Trophoblast cell (in vitro differentiated cells and primary cell): ENCODE measurements around the gene TUT1.
"Not testable (repeated sequence)": the region's sequence is repeated elsewhere in the genome, so short reads cannot be mapped to it uniquely, and the experiment has no call there.

Source experiments
- DNase-seq, 2 donors: peaks; one replicate each; pipeline ENCODE4 v3.0.0-alpha.2; 2016
- H2AFZ ChIP-seq: 2 replicates; pipeline ENCODE4 v1.6.1; 2013; ENCODE audit warnings: low read length, moderate library complexity, mild to moderate bottlenecking; ENCODE audit not compliant: insufficient read depth, poor library complexity
- H2AK5ac ChIP-seq: 2 replicates; pipeline ENCODE4 v1.6.1; 2013; ENCODE audit warnings: mild to moderate bottlenecking, low read length
- H2BK120ac ChIP-seq: 2 replicates; pipeline ENCODE4 v1.6.1; 2013; ENCODE audit warnings: low read length, mild to moderate bottlenecking, moderate library complexity; ENCODE audit not compliant: insufficient read depth, poor library complexity
- H2BK12ac ChIP-seq: 2 replicates; pipeline ENCODE4 v1.6.1; 2013; ENCODE audit warnings: mild to moderate bottlenecking, low read length, moderate library complexity
- H2BK5ac ChIP-seq: 2 replicates; pipeline ENCODE4 v1.6.1; 2013; ENCODE audit warnings: low read length, low read depth, moderate library complexity, mild to moderate bottlenecking; ENCODE audit not compliant: poor library complexity
- H3K14ac ChIP-seq: 2 replicates; pipeline ENCODE4 v1.6.1; 2013; ENCODE audit warnings: mild to moderate bottlenecking, low read length
- H3K18ac ChIP-seq: 2 replicates; pipeline ENCODE4 v1.6.1; 2013; ENCODE audit warnings: mild to moderate bottlenecking, low read length
- H3K23ac ChIP-seq: 2 replicates; pipeline ENCODE4 v1.6.1; 2013; ENCODE audit warnings: low read length
- H3K27ac ChIP-seq: 2 replicates; pipeline ENCODE4 v1.5.1; 2013; ENCODE audit warnings: low read depth, mild to moderate bottlenecking, inconsistent platforms, low read length, moderate library complexity
- H3K27me3 ChIP-seq: 2 replicates; pipeline ENCODE4 v1.6.1; 2013; ENCODE audit warnings: inconsistent platforms, mild to moderate bottlenecking, low read length, moderate library complexity; ENCODE audit not compliant: insufficient read depth
- H3K36me3 ChIP-seq, 2 experiments: 1 replicate in 1 of 2; 2 replicates in 1 of 2; pipeline ENCODE4 v1.6.1; 2013; ENCODE audit warnings: low read length in 2 of 2, mild to moderate bottlenecking in 2 of 2, moderate library complexity in 1 of 2; ENCODE audit not compliant: insufficient read depth in 2 of 2, control insufficient read depth in 1 of 2
- H3K4ac ChIP-seq: 2 replicates; pipeline ENCODE4 v1.6.1; 2013; ENCODE audit warnings: low read depth, mild to moderate bottlenecking, low read length, moderate library complexity
- H3K4me1 ChIP-seq, 2 experiments: 1 replicate in 1 of 2; 2 replicates in 1 of 2; pipeline ENCODE4 v1.6.1; 2013; ENCODE audit warnings: low read length in 2 of 2, mild to moderate bottlenecking in 2 of 2, moderate library complexity in 1 of 2; ENCODE audit not compliant: insufficient read depth in 2 of 2, control insufficient read depth in 1 of 2
- H3K4me2 ChIP-seq: 2 replicates; pipeline ENCODE4 v1.6.1; 2013; ENCODE audit warnings: inconsistent platforms, mild to moderate bottlenecking, low read length, moderate library complexity
- H3K4me3 ChIP-seq: 2 replicates; pipeline ENCODE4 v1.5.1; 2013; ENCODE audit warnings: mild to moderate bottlenecking, low read depth, low read length, inconsistent platforms
- H3K79me1 ChIP-seq: one replicate; pipeline ENCODE4 v1.6.1; 2013; ENCODE audit warnings: low read length
- H3K79me2 ChIP-seq: 2 replicates; pipeline ENCODE4 v1.6.1; 2013; ENCODE audit warnings: low read length, mild to moderate bottlenecking; ENCODE audit not compliant: control insufficient read depth, insufficient read depth, poor library complexity
- H3K9ac ChIP-seq: 2 replicates; pipeline ENCODE4 v1.6.1; 2013; ENCODE audit warnings: mild to moderate bottlenecking, low read length
- H3K9me3 ChIP-seq: 2 replicates; pipeline ENCODE4 v1.6.1; 2013; ENCODE audit warnings: low read depth, mild to moderate bottlenecking, control low read depth, inconsistent platforms, low read length; ENCODE audit not compliant: insufficient read depth
- H4K12ac ChIP-seq: 2 replicates; pipeline ENCODE4 v1.6.1; 2013; ENCODE audit warnings: low read depth, mild to moderate bottlenecking, low read length, moderate library complexity
- H4K8ac ChIP-seq: 2 replicates; pipeline ENCODE4 v1.6.1; 2013; ENCODE audit warnings: low read depth, mild to moderate bottlenecking, low read length, moderate library complexity
- H4K91ac ChIP-seq: one replicate; pipeline ENCODE4 v1.6.1; 2013; ENCODE audit warnings: low read depth, mild to moderate bottlenecking, low read length, moderate library complexity
- WGBS: extraction: QIAGEN DNeasy Blood & Tissue Kit; methylation state at CpG from one replicate; pipeline ENCODE4 v1.1.7; 2013; ENCODE audit warnings: missing lambda C conversion rate; ENCODE audit not compliant: insufficient read length, insufficient coverage; ENCODE audit errors: extremely low coverage; 5-methylcytosine and 5-hydroxymethylcytosine counted together

TUT1 gene

DNA sequence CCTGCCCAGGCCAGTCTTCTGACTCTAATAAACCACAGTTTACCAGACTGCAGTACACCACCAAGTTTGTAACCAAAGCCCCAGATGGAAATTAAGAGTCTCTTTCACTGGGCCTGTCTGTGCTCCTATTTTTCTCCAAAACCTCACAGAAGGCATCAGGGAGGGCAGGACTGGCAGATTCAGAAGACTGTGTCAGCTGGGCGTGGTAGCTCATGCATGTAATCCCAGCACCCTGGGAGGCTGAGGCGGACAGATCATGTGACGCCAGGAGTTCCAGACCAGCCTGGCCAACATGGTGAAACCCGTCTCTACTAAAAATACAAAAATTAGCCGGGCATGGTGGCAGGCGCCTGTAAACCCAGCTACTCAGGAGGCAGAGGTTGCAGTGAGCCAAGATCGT is 6.0 kb downstream of the TUT1 start:
- not testable (repeated sequence) for H3K4ac ChIP-seq, H2AFZ ChIP-seq, H3K79me1 ChIP-seq, H4K91ac ChIP-seq, H3K18ac ChIP-seq, H4K8ac ChIP-seq, H3K27me3 ChIP-seq, H2BK120ac ChIP-seq, H3K79me2 ChIP-seq, H3K4me3 ChIP-seq, H3K14ac ChIP-seq, H3K9me3 ChIP-seq, H2AK5ac ChIP-seq, H3K9ac ChIP-seq, H3K27ac ChIP-seq, H2BK12ac ChIP-seq, H4K12ac ChIP-seq, H3K4me1 ChIP-seq, H3K4me2 ChIP-seq, H3K23ac ChIP-seq, DNase-seq, H2BK5ac ChIP-seq
- H3K36me3 ChIP-seq, result peaks cover 17 to 21% of the 10 kb centered on the region in 2 experiments
- no CpG with 5 or more reads among the region's 7 CpGs for WGBS

- H3K36me3 ChIP-seq, result peaks cover 27 to 29% of the 10 kb centered on the region in 2 experiments
- H3K9me3 ChIP-seq, H3K18ac ChIP-seq, H2BK120ac ChIP-seq, H3K14ac ChIP-seq, H4K91ac ChIP-seq, H3K9ac ChIP-seq, H2BK5ac ChIP-seq, H4K8ac ChIP-seq, H2AK5ac ChIP-seq, H2AFZ ChIP-seq, H3K4ac ChIP-seq, H3K27me3 ChIP-seq, H3K4me1 ChIP-seq, H3K23ac ChIP-seq, H4K12ac ChIP-seq, H3K79me2 ChIP-seq, H3K79me1 ChIP-seq, H2BK12ac ChIP-seq, H3K4me2 ChIP-seq, DNase-seq, H3K4me3 ChIP-seq, H3K27ac ChIP-seq: not testable (repeated sequence)
- WGBS, result no CpG with 5 or more reads among the region's 4 CpGs
Observed at GRCh38 chr11:62581735-62582134, 9.6 kb downstream of the TUT1 start.

DNA sequence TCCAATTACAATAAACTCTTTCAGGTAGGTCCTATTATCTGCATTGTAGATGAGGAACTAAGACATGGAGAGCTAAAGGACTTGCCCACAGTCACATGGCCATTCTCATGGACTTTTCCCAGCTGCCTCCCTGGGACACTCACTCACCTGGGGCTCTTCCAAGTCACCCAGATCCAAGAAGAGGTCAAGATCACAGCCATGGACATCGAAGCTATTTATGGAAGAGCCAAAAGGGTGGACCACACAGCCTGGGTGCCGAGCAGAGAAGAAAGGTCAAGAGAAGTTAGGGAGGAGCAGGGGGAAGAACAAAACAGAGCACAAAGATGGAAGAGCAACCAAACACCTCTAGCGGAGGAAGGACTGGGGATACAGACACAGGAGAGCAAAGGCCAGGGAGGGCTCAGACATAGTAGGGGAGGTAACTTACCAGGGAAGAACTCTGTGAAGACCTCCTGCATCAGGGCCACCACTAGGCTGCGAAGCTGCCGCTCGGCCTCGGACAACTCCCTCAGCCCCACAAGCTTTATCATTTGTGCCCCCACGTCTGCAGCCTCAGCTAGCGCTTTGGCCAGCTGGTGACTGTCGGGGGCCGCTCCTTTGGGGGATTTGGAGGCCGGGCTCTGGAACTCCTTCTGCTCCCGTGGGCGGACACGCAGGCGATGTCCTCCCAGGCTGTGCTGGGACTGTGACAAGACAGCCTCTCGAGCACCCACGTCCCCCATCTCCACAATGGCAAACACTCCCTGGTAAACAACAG is 10.2 kb downstream of the TUT1 start:
- Histone ChIP-seq H3K4me2 (no peak overlapping the region), H3K4ac (no peak overlapping the region), H4K8ac (no peak overlapping the region), H4K12ac (no peak overlapping the region), H3K18ac (no peak overlapping the region), H3K36me3 (peaks cover 29 to 35% of the 10 kb centered on the region in 2 experiments), H3K23ac (no peak overlapping the region), H2BK5ac (no peak overlapping the region), H2AFZ (no peak overlapping the region), H3K4me3 (no peak overlapping the region), H2BK12ac (no peak overlapping the region), H3K79me1 (no peaks in the 10 kb centered on the region), H3K14ac (no peak overlapping the region), H2BK120ac (no peak overlapping the region), H3K9me3 (no peaks in the 10 kb centered on the region), H3K27me3 (no peaks in the 10 kb centered on the region), H3K27ac (no peak overlapping the region), H4K91ac (no peak overlapping the region), H3K79me2 (no peaks in the 10 kb centered on the region), H3K4me1 (no peaks in the 10 kb centered on the region), H3K9ac (no peak overlapping the region), H2AK5ac (no peak overlapping the region)
- WGBS, result no CpG with 5 or more reads among the region's 18 CpGs
- DNase-seq, result no peak

GRCh38 chr11:62579252-62579651 is 12.1 kb downstream of the TUT1 start:
- peaks cover 4% of the 10 kb centered on the region for H3K79me1 ChIP-seq
- peaks cover 7 to 9% of the 10 kb centered on the region in 2 experiments for H3K4me1 ChIP-seq
- H3K36me3 ChIP-seq, result peaks cover 32 to 39% of the 10 kb centered on the region in 2 experiments
- no peak overlapping the region for H3K23ac ChIP-seq
- H2BK12ac ChIP-seq, result no peak overlapping the region
- no CpG with 5 or more reads among the region's 2 CpGs for WGBS
- no peak overlapping the region for H3K4ac ChIP-seq
- no peak overlapping the region for H4K12ac ChIP-seq
- H3K4me3 ChIP-seq, result no peak overlapping the region
- H3K4me2 ChIP-seq, result no peak overlapping the region
- no peak overlapping the region for H2AFZ ChIP-seq
- no peak overlapping the region for H2BK5ac ChIP-seq
- H3K9me3 ChIP-seq, result no peaks in the 10 kb centered on the region
- H3K18ac ChIP-seq, result no peak overlapping the region
- no peak overlapping the region for H4K8ac ChIP-seq
- no peak overlapping the region for H4K91ac ChIP-seq
- no peak overlapping the region for H3K27ac ChIP-seq
- no peak for DNase-seq
- no peak overlapping the region for H2AK5ac ChIP-seq
- H2BK120ac ChIP-seq, result no peak overlapping the region
- no peaks in the 10 kb centered on the region for H3K27me3 ChIP-seq
- H3K79me2 ChIP-seq, result peaks cover 3% of the 10 kb centered on the region
- no peak overlapping the region for H3K9ac ChIP-seq
- H3K14ac ChIP-seq, result no peak overlapping the region
